A549 (cell line): ENCODE data around the gene TMOD1.

ENCODE experiments used
- BHLHE40 ChIP-seq: IDR thresholded peaks from 2 replicates; pipeline ENCODE4 v1.6.1; 2012; ENCODE audit warnings: low read depth, low read length, inconsistent platforms
- EHMT2 ChIP-seq: fragments of 200-600 bp; sonication (generic); IDR thresholded peaks from 2 replicates; pipeline ENCODE4 v1.6.1; 2016; ENCODE audit warnings: antibody characterized with exemption, low read depth, mild to moderate bottlenecking, moderate library complexity
- ESRRA ChIP-seq: fragments of 150-350 bp; IDR thresholded peaks from 2 replicates; pipeline ENCODE4 v1.6.1; 2014; ENCODE audit warnings: mild to moderate bottlenecking, low read length, borderline replicate concordance
- FOSL2 ChIP-seq, 2 experiments: fragments of 450-650 bp in 1 of 2; fragments of >200 bp in 1 of 2; sonication (Bioruptor Twin) in 1 of 2; formaldehyde crosslinking; IDR thresholded peaks; 2 replicates each; pipeline versions ENCODE4 v1.5.0 to v1.6.1; 2016 to 2020; ENCODE audit warnings: mild to moderate bottlenecking in 1 of 2, moderate library complexity in 1 of 2
- POLR2A ChIP-seq: IDR thresholded peaks from 2 replicates; pipeline ENCODE4 v1.6.1; 2012; ENCODE audit warnings: mild to moderate bottlenecking, low read length
- RAD21 ChIP-seq, 2 experiments: fragments of >200 bp in 1 of 2; sonication (Bioruptor Twin) in 1 of 2; formaldehyde crosslinking in 1 of 2; IDR thresholded peaks in 1 of 2; conservative IDR thresholded peaks in 1 of 2; 2 replicates in 1 of 2; 3 replicates in 1 of 2; pipeline ENCODE4 v1.6.1; 2012 to 2018; ENCODE audit warnings: inconsistent platforms in 1 of 2
- RCOR1 ChIP-seq: fragments of 150-350 bp; IDR thresholded peaks from 2 replicates; pipeline ENCODE4 v1.6.1; 2014; ENCODE audit warnings: antibody characterized with exemption, low read length, low read depth
- ZFP36 ChIP-seq: fragments of 450-650 bp; IDR thresholded peaks from 2 replicates; pipeline ENCODE4 v1.6.1; 2014; ENCODE audit warnings: borderline replicate concordance; ENCODE audit not compliant: partially characterized antibody
- TF ChIP-seq, protein P1 (sequence below): fragments of >200 bp; sonication (Bioruptor Twin); formaldehyde crosslinking; IDR thresholded peaks from 3 replicates; pipeline ENCODE4 v1.5.1; 2016
- TF ChIP-seq, protein P2 (sequence below): fragments of 450-650 bp; IDR thresholded peaks from 2 replicates; pipeline ENCODE4 v1.6.1; 2014; ENCODE audit warnings: antibody characterized with exemption
- TF ChIP-seq, protein P3 (sequence below): fragments of 250-450 bp; sonication (Bioruptor Pico); IDR thresholded peaks from 2 replicates; pipeline ENCODE4 v1.5.0; 2021; ENCODE audit warnings: mild to moderate bottlenecking, moderate library complexity, borderline replicate concordance

DNA sequence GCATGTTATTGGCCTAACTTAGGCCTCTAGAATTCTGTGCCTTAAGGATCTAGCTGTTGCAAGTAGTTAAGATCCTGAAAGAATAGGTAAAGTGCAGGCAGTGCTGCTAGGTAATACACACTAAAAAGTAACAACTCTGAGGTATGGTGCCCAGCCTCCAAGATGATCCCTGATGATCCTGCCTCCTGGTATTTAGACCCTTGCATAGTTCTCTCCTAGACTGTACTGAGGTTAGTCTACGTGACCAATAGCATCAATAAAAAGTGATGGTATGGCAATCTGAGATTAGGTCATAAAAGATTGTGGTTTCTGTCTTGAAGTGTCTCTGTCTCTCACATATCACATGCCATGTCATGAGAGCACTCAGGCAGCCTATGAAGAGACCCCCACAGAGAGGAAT lies 122.5 kb downstream of the TMOD1 start:
- TF ChIP-seq, protein P1, sequence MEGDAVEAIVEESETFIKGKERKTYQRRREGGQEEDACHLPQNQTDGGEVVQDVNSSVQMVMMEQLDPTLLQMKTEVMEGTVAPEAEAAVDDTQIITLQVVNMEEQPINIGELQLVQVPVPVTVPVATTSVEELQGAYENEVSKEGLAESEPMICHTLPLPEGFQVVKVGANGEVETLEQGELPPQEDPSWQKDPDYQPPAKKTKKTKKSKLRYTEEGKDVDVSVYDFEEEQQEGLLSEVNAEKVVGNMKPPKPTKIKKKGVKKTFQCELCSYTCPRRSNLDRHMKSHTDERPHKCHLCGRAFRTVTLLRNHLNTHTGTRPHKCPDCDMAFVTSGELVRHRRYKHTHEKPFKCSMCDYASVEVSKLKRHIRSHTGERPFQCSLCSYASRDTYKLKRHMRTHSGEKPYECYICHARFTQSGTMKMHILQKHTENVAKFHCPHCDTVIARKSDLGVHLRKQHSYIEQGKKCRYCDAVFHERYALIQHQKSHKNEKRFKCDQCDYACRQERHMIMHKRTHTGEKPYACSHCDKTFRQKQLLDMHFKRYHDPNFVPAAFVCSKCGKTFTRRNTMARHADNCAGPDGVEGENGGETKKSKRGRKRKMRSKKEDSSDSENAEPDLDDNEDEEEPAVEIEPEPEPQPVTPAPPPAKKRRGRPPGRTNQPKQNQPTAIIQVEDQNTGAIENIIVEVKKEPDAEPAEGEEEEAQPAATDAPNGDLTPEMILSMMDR, result no peak
- TF ChIP-seq RAD21 (conservative IDR thresholded peaks at IDR 0.05 in 1 of 2, IDR thresholded peaks at IDR 0.05 in 1 of 2) (no peak), BHLHE40 (no peak), ZFP36 (no peak), RCOR1 (no peak), POLR2A (no peak), FOSL2 (IDR thresholded peaks at IDR 0.05) (no peak), FOSL2 (CRISPR knock-in tag; IDR thresholded peaks at IDR 0.05) (no peak), ESRRA (no peak), EHMT2 (no peak)
- TF ChIP-seq, protein P2, sequence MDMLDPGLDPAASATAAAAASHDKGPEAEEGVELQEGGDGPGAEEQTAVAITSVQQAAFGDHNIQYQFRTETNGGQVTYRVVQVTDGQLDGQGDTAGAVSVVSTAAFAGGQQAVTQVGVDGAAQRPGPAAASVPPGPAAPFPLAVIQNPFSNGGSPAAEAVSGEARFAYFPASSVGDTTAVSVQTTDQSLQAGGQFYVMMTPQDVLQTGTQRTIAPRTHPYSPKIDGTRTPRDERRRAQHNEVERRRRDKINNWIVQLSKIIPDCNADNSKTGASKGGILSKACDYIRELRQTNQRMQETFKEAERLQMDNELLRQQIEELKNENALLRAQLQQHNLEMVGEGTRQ, result no peak
- TF ChIP-seq, protein P3, sequence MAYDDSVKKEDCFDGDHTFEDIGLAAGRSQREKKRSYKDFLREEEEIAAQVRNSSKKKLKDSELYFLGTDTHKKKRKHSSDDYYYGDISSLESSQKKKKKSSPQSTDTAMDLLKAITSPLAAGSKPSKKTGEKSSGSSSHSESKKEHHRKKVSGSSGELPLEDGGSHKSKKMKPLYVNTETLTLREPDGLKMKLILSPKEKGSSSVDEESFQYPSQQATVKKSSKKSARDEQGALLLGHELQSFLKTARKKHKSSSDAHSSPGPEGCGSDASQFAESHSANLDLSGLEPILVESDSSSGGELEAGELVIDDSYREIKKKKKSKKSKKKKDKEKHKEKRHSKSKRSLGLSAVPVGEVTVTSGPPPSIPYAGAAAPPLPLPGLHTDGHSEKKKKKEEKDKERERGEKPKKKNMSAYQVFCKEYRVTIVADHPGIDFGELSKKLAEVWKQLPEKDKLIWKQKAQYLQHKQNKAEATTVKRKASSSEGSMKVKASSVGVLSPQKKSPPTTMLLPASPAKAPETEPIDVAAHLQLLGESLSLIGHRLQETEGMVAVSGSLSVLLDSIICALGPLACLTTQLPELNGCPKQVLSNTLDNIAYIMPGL (CRISPR knock-in tag), result no peak
